ENCODE results near the gene RPS21. TPM values are rescaled to one million over a fixed set of nuclear protein-coding genes. Genes with fewer than 3 reads are reported as not detected.
A peak's percentile ranks its signal among the peaks of the same experiment; 100 is the strongest.

The RPS21 gene
- total and polyA plus RNA-seq, 2 of the 13 experiments (the other 11 are each of a cell fraction or from before 2014, with no cell fraction given): 2,647 to 11,063 TPM

- peak; percentile 96; the same call in 1 of the 2 replicates for TF ChIP-seq ZNF224 (CRISPR knock-in tag; IDR thresholded peaks at IDR 0.05)
- TF ChIP-seq ZNF205 (CRISPR knock-in tag; IDR thresholded peaks at IDR 0.05): peak; percentile 72
- 0 out of 2 replicates have a peak, but pooled peaks have one; percentile 1 for TF ChIP-seq NR3C1 (CRISPR knock-in tag; IDR thresholded peaks at IDR 0.05)
- peak; percentile 96 for TF ChIP-seq SNAPC4 (CRISPR knock-in tag; IDR thresholded peaks at IDR 0.05)
- TF ChIP-seq SMARCE1 (IDR thresholded peaks at IDR 0.05; ENCODE audit: borderline replicate concordance): no peak
- peak; percentile 65; the same call in 1 of the 2 replicates for TF ChIP-seq FOXJ3 (CRISPR knock-in tag; IDR thresholded peaks at IDR 0.05; ENCODE audit: borderline replicate concordance)
- TF ChIP-seq ZNF740 (CRISPR knock-in tag; IDR thresholded peaks at IDR 0.05): peak; percentile 80; the same call in 1 of the 2 replicates
- no peak for TF ChIP-seq DNMT3B (CRISPR knock-in tag; conservative IDR thresholded peaks at IDR 0.05)
- TF ChIP-seq BHLHE40 (IDR thresholded peaks at IDR 0.05; ENCODE audit: low read length): no peak
- peak; percentile 59 for TF ChIP-seq SMAD3 (CRISPR knock-in tag; IDR thresholded peaks at IDR 0.05)
- TF ChIP-seq ZFP36L1 (CRISPR knock-in tag; IDR thresholded peaks at IDR 0.05): peak; percentile 70; the same call in 1 of the 2 replicates
- TF ChIP-seq ZKSCAN1 (IDR thresholded peaks at IDR 0.05; ENCODE audit: low read length): peak; percentile 27; the same call in 1 of the 2 replicates
- no peak for TF ChIP-seq ZNF841 (CRISPR knock-in tag; IDR thresholded peaks at IDR 0.05; ENCODE audit: borderline replicate concordance)
- peak; percentile 69 for TF ChIP-seq ZNF543 (CRISPR knock-in tag; IDR thresholded peaks at IDR 0.05)
- peak; percentile 88 for TF ChIP-seq ZNF264 (CRISPR knock-in tag; IDR thresholded peaks at IDR 0.05)
- TF ChIP-seq ZNF296 (CRISPR knock-in tag; conservative IDR thresholded peaks at IDR 0.05): no peak
- TF ChIP-seq MTA1 (CRISPR knock-in tag; IDR thresholded peaks at IDR 0.05; ENCODE audit: borderline replicate concordance): peak; percentile 81; the same call in 1 of the 2 replicates
- TF ChIP-seq CSRNP2 (CRISPR knock-in tag; conservative IDR thresholded peaks at IDR 0.05; ENCODE audit: low read depth): no peak
- peak; percentile 74; the same call in 1 of the 2 replicates for TF ChIP-seq ZHX1 (CRISPR knock-in tag; IDR thresholded peaks at IDR 0.05; ENCODE audit: low read depth)
These were observed 10.5 kb upstream of the RPS21 start (continued) for GRCh38 chr20:62376112-62377063.

Measured in HepG2 (cell line).